GM18517 (cell line): ENCODE measurements around the gene NAV2.
A peak's percentile ranks its signal among the peaks of the same experiment; 100 is the strongest.

Source experiments
- ATAC-seq: cut with Tn5 transposase; IDR thresholded peaks from one replicate; pipeline ENCODE4 v1.9.1; 2021; ENCODE audit warnings: mild to moderate bottlenecking, moderate library complexity; ENCODE audit not compliant: unreplicated experiment

The NAV2 gene

DNA sequence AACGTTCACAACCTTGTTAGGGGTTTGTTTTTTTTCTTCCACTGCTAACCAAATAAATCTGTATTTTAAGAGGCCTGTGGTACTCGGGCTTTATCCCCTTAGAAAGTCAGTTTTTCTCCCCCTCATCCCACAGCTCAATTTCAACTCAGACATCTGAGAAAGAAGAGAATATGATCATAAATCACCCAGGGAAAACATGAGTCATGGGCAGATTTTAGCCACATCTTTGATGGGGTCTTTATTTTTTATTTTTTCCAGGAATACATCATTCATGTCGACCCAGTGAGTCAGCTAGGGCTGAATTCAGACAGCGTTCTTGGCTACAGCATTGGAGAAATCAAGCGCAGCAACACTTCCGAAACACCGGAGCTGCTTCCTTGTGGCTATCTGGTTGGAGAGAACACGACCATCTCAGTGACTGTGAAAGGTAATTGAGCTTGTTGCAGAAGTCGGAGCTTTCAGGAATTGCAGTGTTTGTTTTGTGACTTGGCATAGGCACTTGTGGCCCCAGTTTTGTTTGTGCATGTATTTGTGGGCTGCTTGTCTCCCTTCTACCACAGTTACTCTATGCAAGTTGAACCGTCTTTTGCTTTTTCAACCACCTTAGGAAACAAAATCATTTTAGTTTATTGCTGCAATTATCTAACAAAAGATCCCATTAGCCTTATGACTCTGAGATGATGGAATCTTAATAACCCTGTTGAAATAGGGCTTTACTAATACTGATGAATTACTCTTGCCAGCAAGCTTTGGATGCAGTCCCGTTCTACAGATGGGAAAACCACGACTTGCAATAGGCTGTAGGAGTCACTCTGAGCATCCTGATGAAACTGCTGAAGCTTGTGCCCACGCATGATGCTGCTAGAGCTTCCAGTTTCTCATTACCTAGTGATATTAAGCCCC, 384.9 kb downstream of the NAV2 start:
- ATAC-seq: no peak

DNA sequence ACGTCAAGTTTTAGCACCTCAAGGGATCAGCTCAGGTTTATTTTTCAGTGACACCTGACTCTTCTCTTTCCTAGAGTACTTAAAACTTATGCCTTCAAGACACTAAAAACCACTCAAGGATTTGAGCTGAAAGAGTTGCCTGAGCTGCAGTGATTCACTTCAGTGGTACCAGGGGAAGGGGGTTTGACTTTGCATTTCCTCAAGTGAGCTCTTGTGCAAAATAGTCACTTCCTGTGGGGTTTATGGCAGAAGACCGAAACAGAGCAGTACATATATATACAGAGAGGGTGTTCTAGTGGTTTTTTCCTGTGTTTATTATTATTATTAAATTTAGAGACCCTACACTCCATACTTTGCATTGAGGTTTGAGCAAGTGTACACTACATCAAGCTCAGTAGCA, 386.9 kb downstream of the NAV2 start:
- ATAC-seq: no peak

DNA sequence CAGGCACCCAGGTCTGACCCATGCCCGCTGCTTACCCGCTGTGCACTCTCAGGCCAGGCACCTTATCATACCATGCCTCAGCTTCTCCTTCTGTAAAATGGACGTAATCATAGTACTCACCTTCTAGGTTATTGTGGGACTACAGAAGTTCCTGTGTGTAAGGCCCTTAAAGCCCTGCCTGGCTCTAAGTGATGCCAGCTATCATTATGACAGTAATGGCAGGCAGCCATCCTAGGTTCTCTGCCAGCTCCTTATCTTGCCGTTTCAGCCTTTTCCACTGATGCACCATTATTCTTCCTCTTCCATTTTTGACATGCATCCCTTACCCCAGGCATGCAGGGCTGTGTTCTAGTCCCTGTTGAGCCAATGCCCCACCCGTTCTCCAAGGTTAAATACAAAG, 389.8 kb downstream of the NAV2 start:
- no peak for ATAC-seq

GRCh38 chr11:20103281-20103680, 390.6 kb downstream of the NAV2 start:
- no peak for ATAC-seq

GRCh38 chr11:20105427-20105826, 392.8 kb downstream of the NAV2 start:
- ATAC-seq: no peak

DNA sequence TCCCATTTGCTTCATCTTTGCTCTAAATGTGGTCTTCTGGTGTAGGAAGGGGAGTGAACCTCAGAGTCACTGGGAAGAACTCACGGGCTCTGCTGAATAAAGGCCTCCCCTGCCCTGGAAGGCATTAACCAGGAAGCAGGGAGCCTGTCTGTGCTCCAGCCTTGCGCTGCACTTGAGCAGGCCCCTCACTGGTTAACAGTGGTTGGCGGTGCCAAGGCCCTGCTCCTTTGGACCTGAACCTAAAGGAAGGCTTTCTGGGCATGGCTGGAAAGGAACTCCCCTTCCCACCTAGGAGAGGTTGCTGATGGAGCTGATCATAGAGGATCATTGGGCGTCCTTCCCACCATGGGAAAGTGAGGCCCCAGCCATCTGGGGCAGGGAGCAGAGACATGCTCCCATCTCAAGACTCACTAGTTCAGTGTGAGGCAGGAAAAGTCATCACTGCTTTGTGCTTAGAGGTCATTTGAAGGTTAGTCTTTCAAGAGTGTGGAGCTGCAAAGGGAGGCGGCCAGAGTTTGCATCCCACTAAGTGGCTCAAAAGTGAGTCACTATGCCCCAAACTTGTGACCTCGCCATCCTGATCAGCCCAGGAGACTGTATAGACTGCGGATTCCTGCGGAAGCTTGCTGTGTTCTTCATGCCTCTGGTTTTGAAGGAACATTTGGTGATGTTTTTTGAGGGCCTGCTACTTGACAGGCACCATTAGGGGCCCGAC, 397.3 kb downstream of the NAV2 start:
- ATAC-seq: no peak

DNA sequence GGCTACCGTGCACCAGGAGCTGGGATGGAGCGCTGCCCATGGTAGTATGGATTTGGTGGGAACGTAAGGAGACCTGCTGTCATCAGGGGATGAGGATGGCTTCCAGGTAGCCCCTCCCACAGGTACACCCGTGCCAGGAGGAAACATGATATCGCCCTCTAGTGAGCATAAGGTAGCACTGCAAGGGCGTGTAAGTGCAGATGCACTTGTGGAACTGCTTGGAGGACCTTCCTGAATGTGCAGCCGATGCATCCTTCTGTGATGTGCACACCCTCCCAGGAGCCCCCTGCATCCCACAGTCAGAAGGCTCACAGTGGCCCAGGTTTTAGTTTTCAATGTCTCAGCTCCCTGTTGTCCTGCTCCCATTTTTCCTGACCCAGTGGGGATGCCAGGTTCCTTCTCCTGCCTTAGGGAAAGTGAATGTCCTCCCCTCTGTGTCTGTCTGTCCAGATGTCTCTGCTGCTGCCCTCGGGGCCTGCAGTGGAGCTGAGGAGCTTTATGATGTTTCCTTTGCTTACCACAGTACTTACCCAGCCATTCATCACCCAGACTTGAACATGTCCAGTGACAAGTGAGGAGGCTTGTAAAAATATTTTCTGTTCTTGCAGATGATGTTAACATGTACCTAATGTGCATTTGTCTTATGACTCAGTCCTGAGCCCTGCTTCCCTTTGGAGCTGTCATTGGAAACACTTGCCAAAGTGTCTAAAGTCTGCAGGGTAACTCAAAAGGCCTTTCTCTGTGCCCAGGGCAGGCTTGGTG, 398.5 kb downstream of the NAV2 start:
- peak; percentile 89 for ATAC-seq

GRCh38 chr11:20111871-20112270, 399.2 kb downstream of the NAV2 start:
- no peak for ATAC-seq

DNA sequence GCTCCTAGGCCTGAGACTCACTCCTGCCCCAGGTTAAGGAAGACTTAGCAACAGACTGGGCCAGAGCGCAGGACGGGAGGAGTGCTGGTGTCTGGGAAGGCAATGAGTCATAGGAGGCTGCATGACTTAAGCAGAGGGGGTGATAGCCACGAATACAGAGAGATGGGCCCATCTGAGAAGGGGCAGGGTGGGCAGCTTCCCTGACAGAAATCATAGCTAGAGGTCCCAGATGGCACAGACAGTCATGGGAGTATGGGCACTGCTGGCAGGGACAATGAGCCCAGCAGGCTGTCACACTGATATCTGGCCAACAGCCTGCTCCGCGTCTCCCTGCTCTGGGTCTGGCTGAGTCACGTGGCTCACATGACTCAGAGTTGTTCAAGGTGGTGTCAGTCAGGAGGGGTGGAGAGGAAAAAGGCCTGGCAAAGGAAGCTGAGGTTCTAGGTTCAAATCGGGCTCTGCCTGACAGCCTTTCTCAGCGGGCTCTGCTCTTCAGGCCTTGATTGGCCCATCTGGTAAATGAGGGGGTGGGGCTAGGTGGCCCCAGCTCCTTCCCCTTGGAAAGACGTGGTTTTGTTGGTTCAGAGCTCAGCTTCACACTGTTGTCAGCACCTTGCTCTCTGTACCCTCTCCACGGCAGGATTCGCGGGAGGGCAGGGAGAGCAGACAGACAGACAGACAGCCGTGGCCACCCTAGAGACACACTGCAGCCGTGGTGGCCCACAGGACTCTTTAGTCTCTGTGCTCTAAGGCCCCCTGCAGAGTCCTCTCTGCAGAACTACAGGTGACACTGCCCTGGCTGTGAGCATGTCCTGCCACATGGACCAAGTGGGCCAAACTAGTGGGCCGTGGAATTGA, 399.9 kb downstream of the NAV2 start:
- ATAC-seq: no peak

- ATAC-seq: no peak
Observed at GRCh38 chr11:20113149-20113438, 400.5 kb downstream of the NAV2 start.

- no peak for ATAC-seq
Observed at GRCh38 chr11:20114588-20114987, 402.0 kb downstream of the NAV2 start.

GRCh38 chr11:20116825-20117224, 404.2 kb downstream of the NAV2 start:
- no peak for ATAC-seq

- ATAC-seq: no peak
Observed at GRCh38 chr11:20117291-20117690, 404.7 kb downstream of the NAV2 start.

DNA sequence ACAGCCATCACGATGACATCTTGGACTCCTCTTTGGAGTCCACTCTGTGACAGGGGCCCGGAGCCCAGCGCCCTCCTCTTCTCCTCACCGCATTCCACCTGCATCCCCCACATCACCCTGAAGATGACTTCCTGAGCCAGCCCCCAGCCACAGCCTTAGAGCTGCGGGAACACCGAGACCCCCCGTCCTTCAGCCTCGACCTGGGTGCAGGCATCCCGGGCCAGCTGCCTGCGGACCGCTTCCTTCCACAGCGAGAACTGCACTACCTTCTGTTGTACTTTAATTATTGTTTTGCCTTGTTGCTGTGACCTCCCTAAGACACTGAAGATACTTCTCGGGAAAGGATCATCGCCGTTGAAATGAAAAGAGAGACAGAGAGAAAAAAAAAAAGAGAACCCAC, 405.6 kb downstream of the NAV2 start:
- no peak for ATAC-seq

GRCh38 chr11:20119315-20119714, 406.7 kb downstream of the NAV2 start:
- no peak for ATAC-seq

- ATAC-seq: no peak
Observed at GRCh38 chr11:20120134-20120925, 407.7 kb downstream of the NAV2 start.

DNA sequence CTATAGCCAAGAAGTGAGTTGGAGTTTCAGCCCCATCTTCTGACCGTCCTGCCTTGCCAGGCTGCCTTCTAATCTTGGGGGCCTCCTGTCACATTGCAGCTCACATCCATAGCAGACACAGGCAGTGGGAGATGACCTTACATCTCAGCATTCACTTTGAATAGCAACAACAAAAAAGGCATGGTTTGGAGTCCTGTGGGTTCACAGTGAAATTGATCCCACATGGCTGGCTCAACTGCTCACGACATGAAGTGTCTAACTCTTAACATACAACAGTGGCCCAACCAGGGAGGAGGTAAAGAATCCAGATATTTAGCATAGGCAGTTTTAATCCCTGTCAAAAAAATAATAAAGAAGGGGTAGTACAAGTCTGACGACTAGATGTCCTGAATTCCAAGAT, 409.5 kb downstream of the NAV2 start:
- no peak for ATAC-seq

- no peak for ATAC-seq
Observed at GRCh38 chr11:20125927-20126326, 413.3 kb downstream of the NAV2 start.

DNA sequence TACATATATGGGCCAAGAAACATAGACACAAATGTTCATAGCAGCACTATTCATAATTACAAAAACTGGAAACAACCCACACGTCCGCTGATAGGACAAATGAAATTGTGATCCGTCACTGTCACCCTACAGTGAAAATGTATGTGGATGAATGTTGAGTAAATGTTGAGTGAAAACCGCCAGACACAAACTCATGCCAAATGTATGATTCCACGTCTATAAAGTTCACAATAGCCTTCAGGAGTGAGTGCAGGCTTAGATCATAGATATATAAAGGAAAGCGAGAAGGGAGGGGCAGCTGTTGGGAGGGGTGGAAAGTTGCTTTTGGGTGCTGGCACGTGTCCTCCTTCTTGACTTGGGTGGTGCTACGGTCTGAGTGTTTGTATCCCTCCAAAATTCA, 414.1 kb downstream of the NAV2 start:
- no peak for ATAC-seq
